HepG2 (cell line): ENCODE results near the gene NFAT5. TPM values are rescaled to one million over a fixed set of nuclear protein-coding genes. Genes with fewer than 3 reads are reported as not detected.

Source experiments
- ATAC-seq: fragments of 200-7000 bp; cut with Tn5 transposase; 3 replicates; pipeline ENCODE4 v1.9.1; 2020; ENCODE audit warnings: mild to moderate bottlenecking, moderate library complexity
- BruUV-seq: library from RNA; stranded (reverse); fragments of 400-500 nt; replicated peaks from 2 replicates; lab custom pipeline; 2021; lab: Mats Ljungman, UMichigan
- CTCF ChIA-PET: fragments of 300-600 bp; formaldehyde crosslinking; extraction: SDS; loops from one replicate; lab custom pipeline; 2021; ENCODE audit warnings: low total read pairs, inconsistent platforms, low intra/inter-chr PET ratio; lab: Yijun Ruan, JAX
- POLR2A ChIA-PET: fragments of 350-600 bp; sonication (Branson Sonifier 250); formaldehyde crosslinking; loops from one replicate; lab custom pipeline; 2020; ENCODE audit warnings: antibody characterized with exemption, inconsistent platforms; lab: Yijun Ruan, JAX
- DNase-seq: peaks from one replicate; pipeline ENCODE4 v3.0.0-alpha.2; 2015; ENCODE audit warnings: low spot score
- FAIRE-seq: peaks from 3 replicates; lab custom pipeline; 2011; peaks lifted over from hg19 to GRCh38; lab: Jason Lieb, UNC
- H2AFZ ChIP-seq: one replicate; pipeline ENCODE4 v1.6.1; 2011; ENCODE audit warnings: low read length, inconsistent platforms
- H3K27ac ChIP-seq: fragments of 300-600 bp; 3 replicates; pipeline ENCODE4 v1.8.0; 2011; ENCODE audit warnings: mixed run types, mild to moderate bottlenecking, mixed read lengths, low read length, inconsistent platforms; ENCODE audit not compliant: insufficient read depth; ENCODE audit errors: extremely low read length
- H3K27me3 ChIP-seq, 2 experiments: fragments of 200-600 bp in 1 of 2; 2 replicates in 1 of 2; 3 replicates in 1 of 2; pipeline versions ENCODE4 v1.6.0 to v1.8.0; 2011; ENCODE audit warnings: low read length in 2 of 2, mild to moderate bottlenecking in 2 of 2, moderate library complexity in 2 of 2, inconsistent platforms in 1 of 2; ENCODE audit not compliant: insufficient read depth in 2 of 2, control insufficient read depth in 1 of 2
- H3K36me3 ChIP-seq, 2 experiments: fragments of 200-600 bp in 1 of 2; replicated peaks in 1 of 2; 2 replicates in 1 of 2; 3 replicates in 1 of 2; pipeline versions ENCODE4 v1.5.1 to v1.8.0; 2011; ENCODE audit warnings: low read length in 2 of 2, inconsistent platforms in 1 of 2; ENCODE audit not compliant: insufficient read depth in 2 of 2, control insufficient read depth in 1 of 2
- H3K4me1 ChIP-seq: 2 replicates; pipeline ENCODE4 v1.5.1; 2012; ENCODE audit warnings: low read length, inconsistent platforms; ENCODE audit not compliant: insufficient read depth
- H3K4me2 ChIP-seq: 2 replicates; pipeline ENCODE4 v1.6.0; 2011; ENCODE audit warnings: low read depth, low read length, inconsistent platforms
- H3K4me3 ChIP-seq, 3 experiments: fragments of 200-600 bp in 1 of 3; sonication (generic), shearing (Covaris generic) in 1 of 3; replicated peaks in 1 of 3; 2 replicates each; pipeline ENCODE4 v1.5.1; 2011 to 2016; ENCODE audit warnings: low read length in 3 of 3, inconsistent platforms in 2 of 3, low read depth in 2 of 3, mild to moderate bottlenecking in 2 of 3, control low read depth in 1 of 3, mixed read lengths in 1 of 3; ENCODE audit not compliant: insufficient read depth in 1 of 3
- H3K79me2 ChIP-seq: one replicate; pipeline ENCODE4 v1.6.1; 2011; ENCODE audit warnings: low read length, inconsistent platforms; ENCODE audit not compliant: insufficient read depth
- H3K9ac ChIP-seq: 2 replicates; pipeline ENCODE4 v1.6.0; 2011; ENCODE audit warnings: mild to moderate bottlenecking, low read depth, low read length, inconsistent platforms; ENCODE audit not compliant: insufficient read depth
- H3K9me3 ChIP-seq: 2 replicates; pipeline ENCODE4 v1.5.1; 2012; ENCODE audit warnings: mild to moderate bottlenecking, low read length
- H4K20me1 ChIP-seq: 2 replicates; pipeline ENCODE4 v1.6.0; 2011; ENCODE audit warnings: inconsistent platforms, mild to moderate bottlenecking, low read length, moderate library complexity; ENCODE audit not compliant: insufficient read depth
- ATAD3A ChIP-seq: sonication (generic); formaldehyde crosslinking; IDR thresholded peaks from 2 replicates; pipeline ENCODE4 v1.4.0; 2020; ENCODE audit warnings: missing genetic modification reagents
- BATF2 ChIP-seq: sonication (generic); formaldehyde crosslinking; IDR thresholded peaks from 2 replicates; pipeline ENCODE4 v1.8.0; 2022; ENCODE audit warnings: mild to moderate bottlenecking, missing genetic modification reagents, moderate library complexity
- RARA ChIP-seq: IDR thresholded peaks from 2 replicates; pipeline ENCODE4 v1.6.1; 2016; ENCODE audit warnings: missing genetic modification reagents, missing compliant biosample characterization
- SNAPC2 ChIP-seq: sonication (generic); formaldehyde crosslinking; IDR thresholded peaks from 2 replicates; pipeline ENCODE4 v1.8.1; 2022; ENCODE audit warnings: mild to moderate bottlenecking, missing genetic modification reagents
- SP5 ChIP-seq: IDR thresholded peaks from 2 replicates; pipeline ENCODE4 v1.6.1; 2016; ENCODE audit warnings: low read depth, borderline replicate concordance
- TCF12 ChIP-seq, 2 experiments: fragments of 450-650 bp in 1 of 2; sonication (generic) in 1 of 2; formaldehyde crosslinking in 1 of 2; IDR thresholded peaks; 2 replicates each; pipeline versions ENCODE4 v1.6.1 to v1.8.0; 2017 to 2022; ENCODE audit warnings: antibody characterized with exemption in 1 of 2, mild to moderate bottlenecking in 1 of 2, missing genetic modification reagents in 1 of 2, moderate library complexity in 1 of 2
- ZFP37 ChIP-seq: sonication (generic); formaldehyde crosslinking; IDR thresholded peaks from 2 replicates; pipeline ENCODE4 v1.4.0; 2020; ENCODE audit warnings: missing genetic modification reagents, borderline replicate concordance
- ZFP91 ChIP-seq: sonication (generic); formaldehyde crosslinking; IDR thresholded peaks from 2 replicates; pipeline ENCODE4 v1.9.0; 2022; ENCODE audit warnings: missing genetic modification reagents, mild to moderate bottlenecking, borderline replicate concordance
- WGBS: methylation state at CpG from one replicate; pipeline ENCODE4 v1.1.6; 2017; ENCODE audit warnings: low lambda C conversion rate; 5-methylcytosine and 5-hydroxymethylcytosine counted together
- in situ Hi-C: cut with HindIII; loops from 2 replicates; pipeline ENCODE4 v1.10.0; 2017; ENCODE audit warnings: low pct_unique_long_range_greater_than_20kb; ENCODE audit not compliant: extremely low pct_ligation_motif_present
- intact Hi-C: fragments of 100-400 bp; cut with micrococcal nuclease; formaldehyde crosslinking; loops from one replicate; pipeline ENCODE4 v1.10.0; 2022; ENCODE audit not compliant: unreplicated experiment
- polyA plus RNA-seq, 8 experiments: library from polyadenylated mRNA; depleted of rRNA in 3 of 8; stranded (reverse) in 7 of 8; unstranded in 1 of 8; fragments of >200 nt; fragmentation: Illumina TruSeq in 4 of 8; extraction: Trizol in 4 of 8; gene quantifications; 2 replicates each; pipeline versions ENCODE4 v1.2.1 to v1.2.3, GENCODE V29; 2011 to 2016; ENCODE audit warnings: low read depth in 4 of 8, missing spikeins in 1 of 8, mixed read lengths in 1 of 8; ENCODE audit not compliant: insufficient read depth in 1 of 8
- total RNA-seq, 5 experiments: library from RNA; depleted of rRNA; stranded (reverse); fragments of >200 nt; fragmentation: Illumina TruSeq; extraction: Trizol; gene quantifications; 2 replicates each; pipeline ENCODE4 v1.2.3, GENCODE V29; 2016; ENCODE audit warnings: low read depth in 1 of 5

Gene NFAT5
- total and polyA plus RNA-seq, 2 of the 13 experiments (the other 11 are each of a cell fraction or from before 2014, with no cell fraction given): 20.5 to 54.3 TPM

GRCh38 chr16:69688589-69688988, 122.8 kb downstream of the NFAT5 start:
- Histone ChIP-seq H3K4me1 (0 out of 2 replicates have a peak, but pooled peaks cover 5% of the 10 kb centered on the region), H3K27ac (no peak overlapping the region), H3K4me2 (no peak overlapping the region), H3K36me3 (peaks cover 25 to 77% of the 10 kb centered on the region in 2 experiments), H2AFZ (no peak overlapping the region), H3K4me3 (no peak overlapping the region), H4K20me1 (no peaks in the 10 kb centered on the region), H3K79me2 (no peaks in the 10 kb centered on the region), H3K9ac (no peak overlapping the region), H3K9me3 (no peaks in the 10 kb centered on the region), H3K27me3 (no peaks in the 10 kb centered on the region)
- ATAC-seq: no peak
- no TSS peak for BruUV-seq
- in situ Hi-C loops: no loop called here
- 100% methylated on average over 2 of the region's 2 CpGs for WGBS
- TF ChIP-seq SNAPC2 (CRISPR knock-in tag) (no peak), TCF12 (IDR thresholded peaks at IDR 0.05) (no peak), TCF12 (CRISPR knock-in tag; IDR thresholded peaks at IDR 0.05) (no peak), BATF2 (CRISPR knock-in tag) (no peak), ZFP91 (CRISPR knock-in tag) (no peak), ZFP37 (CRISPR knock-in tag) (no peak), ATAD3A (no peak), SP5 (CRISPR knock-in tag) (no peak), RARA (CRISPR knock-in tag) (no peak)
- CTCF ChIA-PET: no interaction called here
- intact Hi-C loops: no loop called here
- no peak for FAIRE-seq
- DNase-seq: no peak
- POLR2A ChIA-PET: no interaction called here
